Natural killer cell (primary cell): ENCODE measurements around the gene TTLL6. TPM values are rescaled to one million over a fixed set of nuclear protein-coding genes. Genes with fewer than 3 reads are reported as not detected.
A peak's percentile ranks its signal among the peaks of the same experiment; 100 is the strongest.

ENCODE experiments used
- ATAC-seq, 3 donors: fragments of 150-1000 bp in 2 of 3; fragments of 200-7000 bp in 1 of 3; cut with Tn5 transposase; 1 replicate in 1 of 3; 2 replicates in 2 of 3; pipeline ENCODE4 v1.10.0; 2021; ENCODE audit warnings: mild to moderate bottlenecking in 2 of 3, moderate library complexity in 2 of 3
- DNase-seq, 2 donors: peaks; one replicate each; pipeline versions ENCODE4 v3.0.0 to v3.0.0-alpha.2; 2013 to 2021; ENCODE audit warnings: mixed read lengths in 1 of 2
- H3K27ac ChIP-seq: one replicate; pipeline ENCODE4 v1.5.1; 2013; ENCODE audit warnings: mild to moderate bottlenecking, low read length
- H3K27me3 ChIP-seq: one replicate; pipeline ENCODE4 v1.6.1; 2013; ENCODE audit warnings: low read length; ENCODE audit not compliant: control insufficient read depth, insufficient read depth
- H3K36me3 ChIP-seq: one replicate; pipeline ENCODE4 v1.6.1; 2013; ENCODE audit warnings: low read length; ENCODE audit not compliant: control insufficient read depth, insufficient read depth
- H3K4me1 ChIP-seq: one replicate; pipeline ENCODE4 v1.6.1; 2013; ENCODE audit warnings: low read length; ENCODE audit not compliant: control insufficient read depth, insufficient read depth
- H3K4me3 ChIP-seq: one replicate; pipeline ENCODE4 v1.5.1; 2013; ENCODE audit warnings: low read length
- H3K9me3 ChIP-seq: one replicate; pipeline ENCODE4 v1.6.1; 2013; ENCODE audit warnings: low read length; ENCODE audit not compliant: control insufficient read depth, insufficient read depth
- H3K27ac Mint-ChIP-seq, 2 donors: one replicate each; pipeline ENCODE4 v1.8.0; 2022; ENCODE audit warnings: mild to moderate bottlenecking in 2 of 2, mixed read lengths in 2 of 2, moderate library complexity in 1 of 2
- H3K27me3 Mint-ChIP-seq, 2 donors: one replicate each; pipeline ENCODE4 v1.8.0; 2022; ENCODE audit warnings: low read depth in 2 of 2, mixed read lengths in 2 of 2
- H3K36me3 Mint-ChIP-seq: one replicate; pipeline ENCODE4 v1.8.0; 2022; ENCODE audit warnings: mixed read lengths
- H3K4me1 Mint-ChIP-seq, 2 donors: one replicate each; pipeline ENCODE4 v1.8.0; 2022; ENCODE audit warnings: mixed read lengths in 2 of 2
- H3K4me3 Mint-ChIP-seq: one replicate; pipeline ENCODE4 v1.8.0; 2022; ENCODE audit warnings: mild to moderate bottlenecking, moderate library complexity, mixed read lengths
- H3K9me3 Mint-ChIP-seq, 2 donors: one replicate each; pipeline ENCODE4 v1.8.0; 2022; ENCODE audit warnings: mixed read lengths in 2 of 2
- WGBS: methylation state at CpG from one replicate; pipeline ENCODE4 v1.1.7; 2013; ENCODE audit warnings: missing lambda C conversion rate; ENCODE audit not compliant: insufficient coverage; 5-methylcytosine and 5-hydroxymethylcytosine counted together
- intact Hi-C: fragments of 100-400 bp; cut with micrococcal nuclease; formaldehyde crosslinking; loops from one replicate; pipeline ENCODE4 v1.14.2; 2022
- total RNA-seq, 4 donors: library from RNA; stranded (reverse); fragments of 120-200 nt in 1 of 4; gene quantifications; one replicate each; pipeline versions ENCODE4 v1.2.3 to v1.2.4, GENCODE V29; 2013 to 2022
- TF ChIP-seq, protein P1 (sequence below): fragments of 200-600 bp; IDR thresholded peaks from one replicate; pipeline ENCODE4 v1.8.0; 2022; ENCODE audit warnings: antibody characterized with exemption

The TTLL6 gene
- total RNA-seq, 3 donors from 2014 or later (not counting 1 experiment from before 2014, with no cell fraction given) = not detected

DNA sequence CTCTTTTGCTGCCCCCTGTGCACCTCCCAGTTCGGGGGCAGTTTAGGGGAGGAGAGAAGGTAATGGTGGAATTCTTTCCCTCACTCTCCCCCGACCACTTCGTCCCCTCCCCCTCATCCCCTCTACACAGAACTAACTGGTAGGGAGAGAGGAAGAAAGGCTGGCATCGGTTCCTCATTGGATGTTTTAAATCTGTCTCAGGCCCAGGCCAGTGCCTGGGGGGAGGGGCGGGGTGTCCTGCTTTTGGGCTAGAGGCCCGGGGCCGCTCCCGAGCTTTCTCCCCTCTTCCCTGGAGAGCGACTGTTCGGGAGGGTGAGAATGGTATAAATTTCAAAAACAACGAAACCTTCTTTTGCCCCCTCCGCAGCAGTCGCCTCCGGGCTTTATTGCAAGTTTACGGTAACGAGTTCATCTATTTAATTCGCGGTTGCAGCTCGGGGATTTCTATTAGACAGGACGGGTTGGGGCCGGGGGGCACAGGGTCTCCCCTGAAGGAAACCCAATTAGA lies 94.1 kb downstream of the TTLL6 start, which contains the start of gene PRAC2:
Gene PRAC2 (plus strand): TSS at position 271 of the 508 bp plus-strand sequence. CDS start 1,226 bp downstream, outside the sequence.
- Mint-ChIP-seq H3K4me1 (peaks cover 18 to 53% of the 10 kb centered on the region in 2 donors), H3K9me3 (no peaks in the 10 kb centered on the region), H3K4me3 (peak within 1 kb of the TSS; percentile 83), H3K27ac (peak within 1 kb of the TSS in 1 of 2 donors; percentile 70), H3K36me3 (no peaks in the 10 kb centered on the region), H3K27me3 (peaks cover 85% of the 10 kb centered on the region in 2 donors)
- ATAC-seq = no peak
- 8% methylated on average over 15 of the region's 21 CpGs for WGBS
- intact Hi-C loops = loop anchor here (5.0 to 10.0 kb wide), 4 partner anchors 34 to 978 kb away; partner anchors contain the start of gene HOXB7
- peaks cover 51% of the 10 kb centered on the region for H3K4me1 ChIP-seq
- no peak within 1 kb of the TSS for H3K27ac ChIP-seq
- no peaks in the 10 kb centered on the region for H3K36me3 ChIP-seq
- H3K9me3 ChIP-seq = peaks cover 3% of the 10 kb centered on the region
- DNase-seq = no peak
- TF ChIP-seq, protein P1, sequence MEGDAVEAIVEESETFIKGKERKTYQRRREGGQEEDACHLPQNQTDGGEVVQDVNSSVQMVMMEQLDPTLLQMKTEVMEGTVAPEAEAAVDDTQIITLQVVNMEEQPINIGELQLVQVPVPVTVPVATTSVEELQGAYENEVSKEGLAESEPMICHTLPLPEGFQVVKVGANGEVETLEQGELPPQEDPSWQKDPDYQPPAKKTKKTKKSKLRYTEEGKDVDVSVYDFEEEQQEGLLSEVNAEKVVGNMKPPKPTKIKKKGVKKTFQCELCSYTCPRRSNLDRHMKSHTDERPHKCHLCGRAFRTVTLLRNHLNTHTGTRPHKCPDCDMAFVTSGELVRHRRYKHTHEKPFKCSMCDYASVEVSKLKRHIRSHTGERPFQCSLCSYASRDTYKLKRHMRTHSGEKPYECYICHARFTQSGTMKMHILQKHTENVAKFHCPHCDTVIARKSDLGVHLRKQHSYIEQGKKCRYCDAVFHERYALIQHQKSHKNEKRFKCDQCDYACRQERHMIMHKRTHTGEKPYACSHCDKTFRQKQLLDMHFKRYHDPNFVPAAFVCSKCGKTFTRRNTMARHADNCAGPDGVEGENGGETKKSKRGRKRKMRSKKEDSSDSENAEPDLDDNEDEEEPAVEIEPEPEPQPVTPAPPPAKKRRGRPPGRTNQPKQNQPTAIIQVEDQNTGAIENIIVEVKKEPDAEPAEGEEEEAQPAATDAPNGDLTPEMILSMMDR = no peak
- H3K27me3 ChIP-seq = peaks cover 96% of the 10 kb centered on the region
- H3K4me3 ChIP-seq = no peak within 1 kb of the TSS

DNA sequence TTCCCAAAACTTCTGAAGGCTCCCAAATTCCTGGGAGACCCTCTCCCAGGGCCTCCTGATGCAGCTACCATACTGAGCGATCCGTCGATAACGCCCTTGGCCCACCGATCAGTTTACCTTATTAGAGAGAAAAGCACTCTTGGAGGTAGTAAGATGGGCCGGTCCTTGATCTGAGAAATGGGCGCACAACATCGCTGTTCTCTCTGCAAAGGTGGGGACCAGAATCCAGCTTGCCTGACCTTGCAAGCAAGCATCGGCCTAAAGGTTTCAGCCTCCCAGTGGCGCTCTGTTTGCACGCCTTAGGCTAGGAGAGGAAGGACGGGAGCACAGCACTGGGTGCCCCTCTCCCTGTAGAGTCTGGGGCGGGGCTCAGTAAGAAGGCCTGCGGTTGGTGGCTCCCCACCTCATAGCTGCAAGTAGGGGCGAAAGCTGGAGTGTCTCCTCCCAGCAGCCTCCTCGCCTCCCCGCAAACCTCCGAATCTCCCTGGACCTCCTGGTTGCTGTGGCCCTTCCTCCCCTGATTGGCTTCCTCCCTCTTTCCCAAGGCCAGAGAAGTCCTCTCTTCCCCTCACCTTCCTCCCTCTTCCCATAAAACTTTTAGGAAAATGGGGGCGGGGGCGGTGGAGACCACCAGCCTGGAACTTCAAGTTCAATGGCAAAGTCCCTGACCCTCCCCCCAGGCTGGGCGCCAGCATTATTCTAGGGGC lies 94.7 kb downstream of the TTLL6 start, which contains the start of gene PRAC1:
Gene PRAC1 (minus strand): TSS at position 318 of the 707 bp plus-strand sequence. CDS start 126 bp downstream, at position 192.
- DNase-seq = no peak
- Histone ChIP-seq H3K4me3 (no peak within 1 kb of the TSS), H3K9me3 (peaks cover 3% of the 10 kb centered on the region), H3K36me3 (no peaks in the 10 kb centered on the region), H3K27me3 (peaks cover 94% of the 10 kb centered on the region), H3K27ac (no peak within 1 kb of the TSS), H3K4me1 (peaks cover 50% of the 10 kb centered on the region)
- H3K4me1 Mint-ChIP-seq = peaks cover 18 to 52% of the 10 kb centered on the region in 2 donors
- peak within 1 kb of the TSS; percentile 83 for H3K4me3 Mint-ChIP-seq
- intact Hi-C loops = loop anchor here (5.0 to 10.0 kb wide), 4 partner anchors 35 to 978 kb away; partner anchors contain the start of gene HOXB7
- TF ChIP-seq, protein P1 = no peak
- no peaks in the 10 kb centered on the region for H3K36me3 Mint-ChIP-seq
- 11% methylated on average over 20 of the region's 21 CpGs for WGBS
- no peak within 1 kb of the TSS for H3K27ac Mint-ChIP-seq
- no peak for ATAC-seq
- H3K27me3 Mint-ChIP-seq = peaks cover 84 to 85% of the 10 kb centered on the region in 2 donors
- no peaks in the 10 kb centered on the region for H3K9me3 Mint-ChIP-seq

DNA sequence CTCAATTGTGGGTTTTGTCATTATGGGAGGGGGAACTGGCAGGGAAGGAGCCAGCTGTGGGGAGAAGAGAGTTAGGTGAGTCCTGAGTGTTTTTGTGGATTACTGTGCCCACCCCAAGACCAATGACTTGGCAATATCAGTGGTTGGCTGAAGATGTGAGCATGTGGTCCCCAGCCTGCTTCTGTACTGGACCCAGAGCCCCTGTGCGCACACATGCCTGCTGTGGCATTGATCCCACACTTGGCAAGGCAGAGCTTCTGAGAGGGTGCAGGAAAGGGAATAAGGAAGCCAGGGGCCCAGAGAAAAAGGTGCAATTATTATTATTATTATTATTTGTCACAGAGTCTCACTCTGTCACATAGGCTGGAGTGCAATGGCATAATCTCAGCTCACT lies 96.0 kb downstream of the TTLL6 start:
- Mint-ChIP-seq H3K36me3 (no peaks in the 10 kb centered on the region), H3K27ac (no peak overlapping the region), H3K27me3 (peaks cover 74% of the 10 kb centered on the region in 2 donors), H3K9me3 (no peaks in the 10 kb centered on the region), H3K4me1 (peaks cover 18 to 52% of the 10 kb centered on the region in 2 donors), H3K4me3 (no peak overlapping the region)
- Histone ChIP-seq H3K4me1 (peaks cover 50% of the 10 kb centered on the region), H3K27ac (no peak overlapping the region), H3K4me3 (no peak overlapping the region), H3K36me3 (no peaks in the 10 kb centered on the region), H3K9me3 (peaks cover 3% of the 10 kb centered on the region), H3K27me3 (peaks cover 90% of the 10 kb centered on the region)
- 72% methylated on average over 1 of the region's 1 CpG for WGBS
- TF ChIP-seq, protein P1 = no peak
- DNase-seq = no peak
- ATAC-seq = no peak
- intact Hi-C loops = loop anchor here (5.0 to 10.0 kb wide), 4 partner anchors 36 to 976 kb away; partner anchors contain the start of gene HOXB7
